ENCODE measurements around the gene TMEM225B.
"Not testable (repeated sequence)": the region's sequence is repeated elsewhere in the genome, so short reads cannot be mapped to it uniquely, and the experiment has no call there.

GRCh38 chr7:99657879-99658278 is 59.8 kb downstream of the TMEM225B start:
- not testable (repeated sequence) for TF ChIP-seq CTCF (conservative IDR thresholded peaks at IDR 0.05 in 1 of 2, IDR thresholded peaks at IDR 0.05 in 1 of 2; ENCODE audit: extremely low read depth in 1 of 2, insufficient read depth in 1 of 2, low read depth in 1 of 2, low read length in 2 of 2); EZH2 (IDR thresholded peaks at IDR 0.05; ENCODE audit: borderline replicate concordance, low read length)

Data from mammary epithelial cell (primary cell).